MCF 10A (cell line): ENCODE data around the gene TMEM200A. TPM values are rescaled to one million over a fixed set of nuclear protein-coding genes. Genes with fewer than 3 reads are reported as not detected.

Experiments
- BruUV-seq: library from RNA; stranded (reverse); fragments of 400-500 nt; replicated peaks from 2 replicates; lab custom pipeline; 2021; lab: Mats Ljungman, UMichigan
- CTCF ChIA-PET: fragments of 300-600 bp; sonication (Branson Sonifier 250); formaldehyde crosslinking; extraction: SDS; loops from one replicate; lab custom pipeline; 2021; ENCODE audit warnings: antibody characterized with exemption, inconsistent platforms; lab: Yijun Ruan, JAX
- POLR2A ChIA-PET: fragments of 300-600, 350-650 bp; sonication (Branson Sonifier 250); formaldehyde crosslinking; extraction: SDS; loops from one replicate; lab custom pipeline; 2020; ENCODE audit warnings: antibody characterized with exemption, inconsistent platforms; lab: Yijun Ruan, JAX
- DNase-seq: peaks from one replicate; pipeline ENCODE4 v3.0.0-alpha.2; 2018; ENCODE audit not compliant: unreplicated experiment
- H3K27ac Mint-ChIP-seq: one replicate; pipeline ENCODE4 v1.8.0; 2022; ENCODE audit warnings: mild to moderate bottlenecking, low read depth, mixed read lengths; ENCODE audit not compliant: unreplicated experiment
- H3K27me3 Mint-ChIP-seq: one replicate; pipeline ENCODE4 v1.8.0; 2022; ENCODE audit warnings: mixed read lengths; ENCODE audit not compliant: insufficient read depth, unreplicated experiment
- H3K36me3 Mint-ChIP-seq: one replicate; pipeline ENCODE4 v1.8.0; 2022; ENCODE audit warnings: mild to moderate bottlenecking, moderate library complexity, mixed read lengths; ENCODE audit not compliant: insufficient read depth, unreplicated experiment
- H3K4me1 Mint-ChIP-seq: one replicate; pipeline ENCODE4 v1.8.0; 2022; ENCODE audit warnings: mixed read lengths; ENCODE audit not compliant: insufficient read depth, unreplicated experiment
- H3K4me3 Mint-ChIP-seq: one replicate; pipeline ENCODE4 v1.8.0; 2022; ENCODE audit warnings: mild to moderate bottlenecking, moderate library complexity, mixed read lengths; ENCODE audit not compliant: unreplicated experiment
- H3K9me3 Mint-ChIP-seq: one replicate; pipeline ENCODE4 v1.8.0; 2022; ENCODE audit warnings: mixed read lengths; ENCODE audit not compliant: unreplicated experiment
- CTCF ChIP-seq: fragments of 200-600 bp; IDR thresholded peaks from one replicate; pipeline ENCODE4 v1.8.0; 2022; ENCODE audit warnings: antibody characterized with exemption, mild to moderate bottlenecking; ENCODE audit not compliant: unreplicated experiment
- intact Hi-C: fragments of 100-400 bp; cut with micrococcal nuclease; formaldehyde crosslinking; loops from 2 replicates; pipeline ENCODE4 v1.14.1; 2022
- total RNA-seq: library from RNA; stranded (reverse); gene quantifications from 2 replicates; pipeline ENCODE4 v1.2.3, GENCODE V29; 2022

TMEM200A gene
- total RNA-seq, 1 experiment from 2014 or later = not detected

DNA sequence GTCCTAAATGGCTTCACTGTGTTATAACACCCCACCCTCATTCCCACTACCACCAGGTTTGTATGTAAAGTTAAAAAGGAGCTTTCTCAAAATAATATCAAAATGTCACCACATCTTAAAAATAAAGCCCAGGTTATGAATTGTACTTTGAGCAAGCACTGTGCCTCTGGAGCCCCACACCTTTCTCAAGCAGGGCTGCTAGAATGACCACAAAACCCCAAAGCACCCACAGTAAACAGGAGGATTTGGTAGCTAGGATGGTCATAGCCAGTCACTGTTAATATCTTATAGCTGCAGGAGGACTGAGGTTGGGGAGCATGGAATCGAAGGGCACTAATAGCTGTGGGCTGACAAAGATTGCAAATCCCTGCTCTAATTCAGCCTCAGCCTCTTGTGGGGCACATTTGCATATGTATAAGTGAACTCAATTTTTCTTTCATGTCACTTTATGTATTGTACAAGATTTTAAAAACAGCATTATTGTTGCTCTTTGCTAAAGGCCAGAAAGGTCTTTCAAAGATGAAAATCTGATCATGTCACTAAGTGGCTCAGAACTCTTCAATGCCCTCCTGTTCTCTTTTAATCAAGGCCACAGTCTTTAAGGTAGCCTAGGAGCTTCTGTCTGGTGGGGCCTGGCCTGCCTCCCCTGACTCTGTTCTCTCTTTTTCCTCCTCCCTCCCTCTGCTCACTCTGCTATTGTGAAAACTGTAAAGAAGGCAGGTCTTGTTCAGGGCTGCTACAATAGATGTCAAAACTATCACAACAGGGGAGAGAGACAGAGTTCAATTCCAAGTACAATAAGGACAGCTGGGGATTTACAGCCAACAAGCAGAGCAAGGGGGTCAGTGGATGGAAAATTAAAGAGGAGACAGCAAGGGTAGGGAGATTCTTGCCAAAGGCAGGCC is 101.6 kb downstream of the TMEM200A start:
- Mint-ChIP-seq H3K9me3 (peaks cover 4% of the 10 kb centered on the region), H3K36me3 (no peaks in the 10 kb centered on the region), H3K4me1 (no peaks in the 10 kb centered on the region), H3K27me3 (no peaks in the 10 kb centered on the region), H3K4me3 (no peak overlapping the region), H3K27ac (no peak overlapping the region)
- no peak for TF ChIP-seq CTCF
- no TSS peak for BruUV-seq
- POLR2A ChIA-PET = interaction anchor here (1.6 kb wide), 1 partner anchor 12 kb away, joined by 4 read pairs; no protein-coding TSS in a partner anchor
- DNase-seq = no peak
- CTCF ChIA-PET = no interaction called here
- intact Hi-C loops = no loop called here

- peaks cover 5% of the 10 kb centered on the region for H3K36me3 Mint-ChIP-seq
- intact Hi-C loops = no loop called here
- H3K9me3 Mint-ChIP-seq = peaks cover 6% of the 10 kb centered on the region
- H3K27ac Mint-ChIP-seq = no peak overlapping the region
- BruUV-seq = no TSS peak
- ChIA-PET POLR2A (no interaction called here), CTCF (no interaction called here)
- H3K4me3 Mint-ChIP-seq = no peak overlapping the region
- H3K27me3 Mint-ChIP-seq = no peaks in the 10 kb centered on the region
- TF ChIP-seq CTCF = no peak
- DNase-seq = no peak
- H3K4me1 Mint-ChIP-seq = no peaks in the 10 kb centered on the region
These were observed 104.9 kb downstream of the TMEM200A start for GRCh38 chr6:130470766-130471165.

- H3K4me1 Mint-ChIP-seq = no peaks in the 10 kb centered on the region
- BruUV-seq = no TSS peak
- H3K9me3 Mint-ChIP-seq = peaks cover 14% of the 10 kb centered on the region
- TF ChIP-seq CTCF = no peak
- intact Hi-C loops = no loop called here
- peaks cover 5% of the 10 kb centered on the region for H3K36me3 Mint-ChIP-seq
- ChIA-PET POLR2A (no interaction called here), CTCF (interaction anchor here (0.6 kb wide), 1 partner anchor 56 kb away, joined by 3 read pairs; no protein-coding TSS in a partner anchor)
- no peaks in the 10 kb centered on the region for H3K27me3 Mint-ChIP-seq
- DNase-seq = peak; percentile 81
- no peak overlapping the region for H3K4me3 Mint-ChIP-seq
- no peak overlapping the region for H3K27ac Mint-ChIP-seq
These were observed 108.1 kb downstream of the TMEM200A start for GRCh38 chr6:130473886-130474285.

DNA sequence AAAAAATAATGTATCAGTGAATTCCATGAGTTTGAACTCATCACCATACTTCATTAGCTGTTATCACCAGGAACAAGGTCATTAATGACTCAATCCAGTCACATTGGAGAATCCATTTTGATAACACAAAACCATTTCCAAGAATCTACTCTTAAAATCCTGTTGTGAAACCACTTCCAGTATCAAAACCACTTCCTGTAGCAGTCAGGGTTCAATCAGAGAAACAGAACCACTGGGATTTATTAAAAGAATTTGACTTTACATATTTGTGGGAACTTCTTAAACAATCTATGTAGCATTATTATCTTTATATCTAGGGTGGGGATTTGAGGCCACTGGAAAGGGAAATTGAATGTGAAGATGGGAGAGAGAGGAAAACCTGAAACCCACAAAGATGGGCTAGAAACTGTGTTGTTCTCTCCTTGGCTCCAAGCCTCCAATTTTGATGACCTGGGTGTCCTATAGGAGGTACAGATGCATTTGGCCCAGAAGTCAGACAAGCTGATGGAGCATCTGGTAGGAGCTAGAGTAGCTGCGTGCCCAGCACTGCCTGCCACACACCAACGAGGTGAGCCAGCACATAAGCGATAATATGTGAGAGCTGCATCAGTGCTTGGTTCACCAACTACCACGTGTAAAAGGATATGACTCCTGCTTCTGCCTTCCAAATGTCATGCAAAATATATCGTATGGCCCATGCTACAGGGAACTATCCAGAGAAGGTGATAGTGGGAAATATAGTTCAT is 117.0 kb downstream of the TMEM200A start:
- ChIA-PET POLR2A (no interaction called here), CTCF (no interaction called here)
- no peak for TF ChIP-seq CTCF
- intact Hi-C loops = no loop called here
- no peak overlapping the region for H3K27ac Mint-ChIP-seq
- H3K4me3 Mint-ChIP-seq = no peak overlapping the region
- no peaks in the 10 kb centered on the region for H3K27me3 Mint-ChIP-seq
- no TSS peak for BruUV-seq
- DNase-seq = no peak
- peaks cover 5% of the 10 kb centered on the region for H3K4me1 Mint-ChIP-seq
- no peaks in the 10 kb centered on the region for H3K9me3 Mint-ChIP-seq
- H3K36me3 Mint-ChIP-seq = no peaks in the 10 kb centered on the region
